ENCODE data around the gene RSU1. TPM values are rescaled to one million over a fixed set of nuclear protein-coding genes. Genes with fewer than 3 reads are reported as not detected.

RSU1 gene
- total RNA-seq, 1 experiment from 2014 or later = 29.5 TPM

- H3K4me1 ChIP-seq (ENCODE audit: control insufficient read depth in 1 of 2, insufficient read depth in 2 of 2, low read length in 2 of 2) = peaks cover 3 to 18% of the 10 kb centered on the region in 2 experiments; a peak in 3 of 4 replicates
- peak overlapping the region; percentile 78 to 79 for H3K4me3 ChIP-seq (replicated peaks in 1 of 2; ENCODE audit: low read depth in 1 of 2, low read length in 2 of 2)
- intact Hi-C loops (cut with micrococcal nuclease) = loop anchor here (2.0 kb wide), 1 partner anchor 380 kb away; the partner anchor contains the start of gene PTER
- peak overlapping the region; percentile 66 for H3K9ac ChIP-seq (ENCODE audit: low read length)
- TSS peak; percentile 36 for BruUV-seq (replicated peaks)
- peaks cover 5% of the 10 kb centered on the region; the same call in 1 of the 2 replicates for H3K79me2 ChIP-seq (ENCODE audit: insufficient read depth, low read length)
- H4K20me1 ChIP-seq (ENCODE audit: insufficient read depth) = no peaks in the 10 kb centered on the region
- H3K27ac ChIP-seq (ENCODE audit: low read depth, low read length) = no peak overlapping the region
- DNase-seq (ENCODE audit: low read depth, low spot score) = no peak
- RAD21 ChIA-PET (ENCODE audit: low non-redundant PET in 1 of 2, low total read pairs in 2 of 2, uncharacterized antibody in 2 of 2, unreplicated experiment in 2 of 2) = interaction anchor here in 1 of 2 experiments (0.5 kb wide), 1 partner anchor 411 kb away, joined by 3 read pairs; the partner anchor contains the start of gene VIM
- no peak overlapping the region for H2AFZ ChIP-seq (ENCODE audit: low read depth, low read length, poor library complexity, severe bottlenecking)
- CTCF ChIA-PET = interaction anchor here (1.4 to 1.5 kb wide), 4 partner anchors 8 to 914 kb away, joined by 3 to 8 read pairs (median 5); no protein-coding TSS in a partner anchor
- peak overlapping the region; percentile 90 for H3K4me2 ChIP-seq (ENCODE audit: low read length)
- POLR2A ChIA-PET = interaction anchor here (1.4 kb wide), 1 partner anchor 75 kb away, joined by 7 read pairs; no protein-coding TSS in a partner anchor
- TF ChIP-seq SRF (IDR thresholded peaks at IDR 0.05; ENCODE audit: low read depth) (no peak), POLR2A (IDR thresholded peaks at IDR 0.05; ENCODE audit: borderline replicate concordance, extremely low read depth, insufficient read depth, insufficient read length) (no peak), POLR2AphosphoS5 (IDR thresholded peaks at IDR 0.05; ENCODE audit: low read depth, low read length) (no peak), EZH2phosphoT487 (IDR thresholded peaks at IDR 0.05; ENCODE audit: borderline replicate concordance) (no peak), CEBPB (IDR thresholded peaks at IDR 0.05; ENCODE audit: low read depth) (no peak), ELF1 (IDR thresholded peaks at IDR 0.05; ENCODE audit: borderline replicate concordance, low read depth) (no peak), ZNF274 (IDR thresholded peaks at IDR 0.05; ENCODE audit: low read depth, low read length) (no peak)
- TF ChIP-seq, protein P1, sequence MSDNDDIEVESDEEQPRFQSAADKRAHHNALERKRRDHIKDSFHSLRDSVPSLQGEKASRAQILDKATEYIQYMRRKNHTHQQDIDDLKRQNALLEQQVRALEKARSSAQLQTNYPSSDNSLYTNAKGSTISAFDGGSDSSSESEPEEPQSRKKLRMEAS (IDR thresholded peaks at IDR 0.05) = no peak
- TF ChIP-seq, protein P2, sequence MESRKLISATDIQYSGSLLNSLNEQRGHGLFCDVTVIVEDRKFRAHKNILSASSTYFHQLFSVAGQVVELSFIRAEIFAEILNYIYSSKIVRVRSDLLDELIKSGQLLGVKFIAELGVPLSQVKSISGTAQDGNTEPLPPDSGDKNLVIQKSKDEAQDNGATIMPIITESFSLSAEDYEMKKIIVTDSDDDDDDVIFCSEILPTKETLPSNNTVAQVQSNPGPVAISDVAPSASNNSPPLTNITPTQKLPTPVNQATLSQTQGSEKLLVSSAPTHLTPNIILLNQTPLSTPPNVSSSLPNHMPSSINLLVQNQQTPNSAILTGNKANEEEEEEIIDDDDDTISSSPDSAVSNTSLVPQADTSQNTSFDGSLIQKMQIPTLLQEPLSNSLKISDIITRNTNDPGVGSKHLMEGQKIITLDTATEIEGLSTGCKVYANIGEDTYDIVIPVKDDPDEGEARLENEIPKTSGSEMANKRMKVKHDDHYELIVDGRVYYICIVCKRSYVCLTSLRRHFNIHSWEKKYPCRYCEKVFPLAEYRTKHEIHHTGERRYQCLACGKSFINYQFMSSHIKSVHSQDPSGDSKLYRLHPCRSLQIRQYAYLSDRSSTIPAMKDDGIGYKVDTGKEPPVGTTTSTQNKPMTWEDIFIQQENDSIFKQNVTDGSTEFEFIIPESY (IDR thresholded peaks at IDR 0.05; ENCODE audit: extremely low read depth, insufficient replicate concordance, low read length) = no peak
- no peaks in the 10 kb centered on the region for H3K36me3 ChIP-seq (ENCODE audit: control insufficient read depth in 1 of 2, insufficient read depth in 2 of 2, low read length in 2 of 2)
- no peak for ATAC-seq
- no peaks in the 10 kb centered on the region; a peak in 1 of 4 replicates for H3K9me3 ChIP-seq (ENCODE audit: control insufficient read depth in 1 of 2, insufficient read depth in 1 of 2, low read depth in 1 of 2, low read length in 2 of 2)
- no peaks in the 10 kb centered on the region for H3K9me2 ChIP-seq (ENCODE audit: insufficient read depth)
- no peaks in the 10 kb centered on the region for H3K27me3 ChIP-seq (ENCODE audit: insufficient read depth, low read length)
Measured at GRCh38 chr10:16816830-16817124, 447 bp downstream of the RSU1 start.
